HCT116 (cell line): Measurements from ENCODE around the gene CDH4. TPM values are rescaled to one million over a fixed set of nuclear protein-coding genes. Genes with fewer than 3 reads are reported as not detected.

Experiments
- ATAC-seq: fragments of 200-7000 bp; cut with Tn5 transposase; 2 replicates; pipeline ENCODE4 v1.9.1; 2020; ENCODE audit warnings: mild to moderate bottlenecking, moderate library complexity
- BruUV-seq: library from RNA; stranded (reverse); fragments of 400-500 nt; replicated peaks from 2 replicates; lab custom pipeline; 2021; lab: Mats Ljungman, UMichigan
- CTCF ChIA-PET: fragments of 300-600 bp; sonication (Branson Sonifier 250); formaldehyde crosslinking; loops from one replicate; lab custom pipeline; 2021; ENCODE audit warnings: antibody characterized with exemption; lab: Charles Lee
- POLR2A ChIA-PET: fragments of 300-600, 350-600 bp; sonication (Branson Sonifier 250); formaldehyde crosslinking; loops from one replicate; lab custom pipeline; 2021; ENCODE audit warnings: antibody characterized with exemption; lab: Charles Lee
- RAD21 ChIA-PET, 2 experiments: fragments of 300-600 bp; sonication (Branson Sonifier 250); formaldehyde crosslinking; loops; one replicate each; lab custom pipeline; 2023; ENCODE audit warnings: low total read pairs in 2 of 2; ENCODE audit not compliant: uncharacterized antibody in 2 of 2, unreplicated experiment in 2 of 2, low non-redundant PET in 1 of 2; lab: Charles Lee
- DNase-seq: peaks from one replicate; pipeline ENCODE4 v3.0.0-alpha.2; 2010; ENCODE audit warnings: low read depth, low spot score
- H2AFZ ChIP-seq: fragments of 200-600 bp; shearing (Covaris generic), sonication (generic); 2 replicates; pipeline ENCODE4 v1.6.1; 2017; ENCODE audit warnings: low read depth, mixed run types, mixed read lengths, antibody characterized with exemption, low read length; ENCODE audit not compliant: poor library complexity, severe bottlenecking
- H3K27ac ChIP-seq: 2 replicates; pipeline ENCODE4 v1.5.1; 2012; ENCODE audit warnings: low read depth, low read length
- H3K27me3 ChIP-seq: fragments of 200-600 bp; sonication (generic); 2 replicates; pipeline ENCODE4 v1.6.1; 2016; ENCODE audit warnings: mixed run types, low read length, mixed read lengths; ENCODE audit not compliant: insufficient read depth
- H3K36me3 ChIP-seq, 2 experiments: fragments of 200-500 bp in 1 of 2; fragments of 200-600 bp in 1 of 2; sonication (Bioruptor generic) in 1 of 2; sonication (generic) in 1 of 2; 2 replicates each; pipeline versions ENCODE4 v1.5.1 to v1.6.1; 2014 to 2016; ENCODE audit warnings: low read length in 2 of 2, inconsistent platforms in 1 of 2, mixed read lengths in 1 of 2, mixed run types in 1 of 2; ENCODE audit not compliant: insufficient read depth in 2 of 2, control insufficient read depth in 1 of 2
- H3K4me1 ChIP-seq, 2 experiments: fragments of 200-600 bp in 1 of 2; sonication (generic) in 1 of 2; 2 replicates each; pipeline versions ENCODE4 v1.5.1 to v1.6.1; 2012 to 2017; ENCODE audit warnings: low read length in 2 of 2, inconsistent platforms in 1 of 2, mild to moderate bottlenecking in 1 of 2, mixed read lengths in 1 of 2, mixed run types in 1 of 2, moderate library complexity in 1 of 2; ENCODE audit not compliant: insufficient read depth in 2 of 2, control insufficient read depth in 1 of 2
- H3K4me2 ChIP-seq: fragments of 200-600 bp; sonication (generic); 2 replicates; pipeline ENCODE4 v1.6.1; 2017; ENCODE audit warnings: mixed run types, low read length, mixed read lengths
- H3K4me3 ChIP-seq, 2 experiments: fragments of 200-600 bp in 1 of 2; sonication (generic) in 1 of 2; replicated peaks in 1 of 2; 2 replicates each; pipeline ENCODE4 v1.5.1; 2011 to 2016; ENCODE audit warnings: low read length in 2 of 2, control low read depth in 1 of 2, low read depth in 1 of 2, mild to moderate bottlenecking in 1 of 2, mixed read lengths in 1 of 2, mixed run types in 1 of 2
- H3K79me2 ChIP-seq: fragments of 200-600 bp; sonication (generic); 2 replicates; pipeline ENCODE4 v1.6.1; 2017; ENCODE audit warnings: mild to moderate bottlenecking, mixed run types, low read length, moderate library complexity, mixed read lengths; ENCODE audit not compliant: insufficient read depth
- H3K9ac ChIP-seq: fragments of 200-600 bp; sonication (generic); 2 replicates; pipeline ENCODE4 v1.6.1; 2016; ENCODE audit warnings: low read length, mixed read lengths
- H3K9me2 ChIP-seq: fragments of 200-600 bp; sonication (generic), shearing (Covaris generic); 2 replicates; pipeline ENCODE4 v1.6.1; 2017; ENCODE audit warnings: mixed run types, mild to moderate bottlenecking, moderate library complexity; ENCODE audit not compliant: insufficient read depth
- H3K9me3 ChIP-seq, 2 experiments: fragments of 200-500 bp in 1 of 2; fragments of 200-600 bp in 1 of 2; sonication (Bioruptor generic) in 1 of 2; sonication (generic) in 1 of 2; 2 replicates each; pipeline ENCODE4 v1.6.1; 2014 to 2017; ENCODE audit warnings: low read length in 2 of 2, mixed read lengths in 2 of 2, inconsistent platforms in 1 of 2, low read depth in 1 of 2, mild to moderate bottlenecking in 1 of 2, mixed run types in 1 of 2, moderate library complexity in 1 of 2; ENCODE audit not compliant: control insufficient read depth in 1 of 2, insufficient read depth in 1 of 2
- H4K20me1 ChIP-seq: fragments of 200-600 bp; sonication (generic), shearing (Covaris generic); 2 replicates; pipeline ENCODE4 v1.6.1; 2017; ENCODE audit warnings: mixed run types, mild to moderate bottlenecking, moderate library complexity; ENCODE audit not compliant: insufficient read depth
- CTCF ChIP-seq, 3 experiments: fragments of 200-600 bp in 1 of 3; sonication (generic) in 1 of 3; IDR thresholded peaks in 2 of 3; conservative IDR thresholded peaks in 1 of 3; 2 replicates each; pipeline ENCODE4 v1.5.1; 2012 to 2017; ENCODE audit warnings: low read depth in 2 of 3, low read length in 2 of 3, antibody characterized with exemption in 1 of 3, borderline replicate concordance in 1 of 3, control low read depth in 1 of 3, mild to moderate bottlenecking in 1 of 3, mixed read lengths in 1 of 3, mixed run types in 1 of 3, moderate library complexity in 1 of 3; ENCODE audit not compliant: insufficient read depth in 1 of 3
- FOSL1 ChIP-seq: IDR thresholded peaks from 2 replicates; pipeline ENCODE4 v1.6.1; 2012; ENCODE audit warnings: low read depth
- REST ChIP-seq: IDR thresholded peaks from 2 replicates; pipeline ENCODE4 v1.6.1; 2012; ENCODE audit warnings: low read depth
- SRF ChIP-seq: IDR thresholded peaks from 2 replicates; pipeline ENCODE4 v1.6.1; 2012; ENCODE audit warnings: low read depth
- intact Hi-C: fragments of 100-400 bp; cut with micrococcal nuclease; formaldehyde crosslinking; loops from 2 replicates; pipeline ENCODE4 v1.10.0; 2022
- total RNA-seq: library from RNA; stranded (reverse); gene quantifications from one replicate; pipeline ENCODE4 v1.2.1, GENCODE V29; 2021; ENCODE audit not compliant: unreplicated experiment

Gene CDH4
- total RNA-seq, 1 experiment from 2014 or later = not detected

- POLR2A ChIA-PET = no interaction called here
- no peak overlapping the region for H3K4me3 ChIP-seq
- no peaks in the 10 kb centered on the region for H3K4me1 ChIP-seq
- no peaks in the 10 kb centered on the region for H3K9me2 ChIP-seq
- H3K9me3 ChIP-seq = no peaks in the 10 kb centered on the region
- intact Hi-C loops = no loop called here
- H3K27ac ChIP-seq = no peak overlapping the region
- no peak for TF ChIP-seq CTCF (IDR thresholded peaks at IDR 0.05 in 2 of 3, conservative IDR thresholded peaks at IDR 0.05 in 1 of 3; ENCODE audit: borderline replicate concordance in 1 of 3, insufficient read depth in 1 of 3, low read depth in 2 of 3, low read length in 2 of 3)
- TF ChIP-seq SRF = no peak
- TF ChIP-seq REST = no peak
- no peak for TF ChIP-seq FOSL1
- TF ChIP-seq, all 23 proteins: peak for 0
- Histone ChIP-seq H3K9ac (no peak overlapping the region), H3K36me3 (no peaks in the 10 kb centered on the region), H3K79me2 (no peaks in the 10 kb centered on the region), H4K20me1 (no peaks in the 10 kb centered on the region), H3K4me2 (no peak overlapping the region), H2AFZ (no peak overlapping the region), H3K27me3 (peaks cover 13% of the 10 kb centered on the region; the same call in 1 of the 2 replicates)
- ATAC-seq (no peak), DNase-seq (no peak)
- ChIA-PET CTCF (no interaction called here), RAD21 (no interaction called here)
- no TSS peak for BruUV-seq
Measured at GRCh38 chr20:61839223-61839911, 587.3 kb downstream of the CDH4 start.
